Left forelimb (tissue), 1 donor: Measurements from ENCODE around the gene MED22.

Experiments used
- DNase-seq: peaks from one replicate; pipeline ENCODE4 v3.0.0-alpha.2; 2018; ENCODE audit warnings: low spot score

The MED22 gene

DNA sequence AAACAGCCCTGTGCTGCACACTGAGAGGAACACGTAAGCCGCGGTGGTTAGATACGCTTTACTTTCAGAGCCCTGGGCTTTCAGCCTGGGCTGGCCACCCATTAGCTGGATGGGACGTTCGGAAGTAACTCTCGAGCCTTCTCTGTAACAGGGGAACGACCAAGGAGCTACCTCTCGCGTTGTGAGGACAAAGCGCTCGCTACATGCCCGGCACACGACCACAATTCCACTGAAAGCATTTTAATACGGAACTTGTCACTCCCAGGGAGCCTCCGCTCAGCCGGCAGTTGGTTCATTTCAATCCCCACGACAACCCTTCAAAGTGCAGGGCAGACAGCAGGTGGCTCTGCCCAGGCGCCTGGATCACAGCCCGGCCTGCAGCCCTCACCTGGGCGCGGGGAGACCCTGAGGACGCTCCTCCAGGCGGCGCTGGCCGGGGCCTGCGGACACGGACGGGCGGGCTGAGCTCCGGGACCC is 8.0 kb upstream of the MED22 start:
- no peak for DNase-seq

DNA sequence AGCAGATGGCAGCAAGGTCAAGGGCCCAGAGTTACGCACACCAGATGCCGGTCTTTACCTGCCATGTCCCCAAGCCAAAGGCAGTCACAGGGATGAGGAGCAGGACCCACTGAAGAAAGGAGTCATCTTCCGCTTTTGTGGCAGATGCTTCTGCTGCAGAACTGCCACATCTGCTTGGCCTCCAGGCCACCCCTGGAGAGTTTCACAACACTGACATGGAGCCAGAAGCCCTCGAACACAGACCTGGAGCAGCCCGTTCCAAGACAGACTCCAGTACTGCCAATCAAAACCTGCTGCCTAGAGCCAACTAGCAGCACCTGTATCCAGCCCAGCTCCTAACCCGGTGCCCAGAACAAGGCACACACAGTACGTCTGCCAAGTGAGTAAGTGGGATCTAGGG is 6.8 kb upstream of the MED22 start:
- DNase-seq, result no peak

DNA sequence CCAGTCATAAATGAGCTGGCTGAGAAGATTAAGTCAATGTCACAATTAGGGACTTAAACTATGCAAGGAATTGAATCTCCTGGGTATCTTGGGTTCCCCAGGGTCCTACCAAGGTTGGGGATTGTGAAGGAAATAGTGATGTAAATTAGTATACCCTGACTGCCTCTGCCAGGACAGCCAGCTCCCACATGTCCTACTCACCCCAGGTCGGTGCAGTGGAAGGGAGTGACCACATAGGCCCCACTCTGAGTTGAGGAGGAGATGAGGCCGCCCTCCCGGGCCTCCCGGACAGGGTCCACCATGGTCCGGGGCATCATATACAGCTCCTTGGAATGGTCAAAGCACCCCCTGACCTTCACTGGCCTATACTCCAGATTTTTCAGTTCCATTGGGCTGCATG is 5.6 kb upstream of the MED22 start:
- DNase-seq, result no peak

DNA sequence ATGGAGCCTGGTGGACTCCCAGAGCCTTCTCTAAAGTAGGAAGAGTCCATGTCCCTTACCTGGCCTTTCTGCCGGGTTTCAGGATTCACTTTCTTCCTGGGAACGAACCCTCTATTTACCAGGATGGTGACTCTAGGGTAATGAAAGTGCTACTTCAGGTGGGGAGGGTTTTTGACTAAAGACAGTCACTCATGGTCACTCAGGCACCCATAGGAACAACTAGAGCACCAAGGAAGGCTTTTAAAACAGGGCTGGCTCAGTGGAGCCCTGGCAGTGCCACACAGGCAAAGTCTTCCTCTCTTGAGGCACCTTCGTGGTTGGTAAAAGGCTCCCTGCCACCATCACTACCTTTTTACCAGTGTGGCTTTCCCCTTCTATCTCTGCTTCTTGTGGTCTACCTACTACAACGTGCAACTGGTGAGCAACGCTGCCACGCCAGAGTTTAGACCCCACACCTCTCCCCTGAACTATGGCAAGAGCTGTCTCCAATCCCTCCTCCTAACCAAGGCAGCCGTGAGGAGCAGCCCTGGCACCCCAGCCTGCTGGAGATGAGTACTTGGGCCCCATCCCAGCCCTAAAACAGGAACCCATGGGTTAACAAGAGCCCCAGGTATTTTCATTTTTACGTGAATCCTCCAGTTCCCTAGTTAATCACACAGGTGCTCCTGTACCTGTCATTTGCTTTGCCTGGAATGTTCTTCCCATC is 4.9 kb upstream of the MED22 start:
- no peak for DNase-seq

DNA sequence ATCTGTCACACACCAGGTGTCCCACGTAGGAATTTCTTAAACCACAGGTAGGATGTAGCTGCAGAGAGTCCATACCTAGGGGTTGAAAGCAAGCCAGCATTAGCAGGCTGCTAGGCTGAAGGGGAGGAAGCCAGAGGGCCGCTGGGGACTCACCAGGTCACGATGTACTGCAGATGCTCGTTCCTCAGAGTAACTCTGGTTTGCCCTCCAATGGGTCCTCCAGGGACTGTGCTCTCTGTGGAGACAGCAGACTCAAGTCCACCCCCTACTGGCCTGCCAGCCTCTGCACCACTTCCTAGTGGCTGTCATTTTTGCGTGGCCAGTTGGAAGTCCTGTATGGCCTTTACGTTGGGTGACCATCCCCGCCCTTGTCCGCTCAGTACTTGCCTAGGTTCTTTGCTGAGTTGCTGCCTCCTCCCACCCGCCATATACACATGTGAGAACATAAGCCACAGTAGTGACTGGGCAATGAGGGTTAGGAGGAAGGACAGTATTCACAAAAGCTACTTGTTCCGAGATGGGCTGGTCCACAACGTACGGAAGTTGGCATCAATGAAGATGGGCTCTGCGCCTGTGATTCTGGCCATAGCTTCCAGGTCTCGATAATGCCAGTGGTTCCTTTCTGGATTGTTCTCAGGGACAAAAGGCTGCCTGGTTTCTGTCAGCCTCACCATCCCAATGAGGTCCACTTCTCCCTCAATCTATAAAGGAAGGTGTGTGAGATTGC is 4.1 kb upstream of the MED22 start:
- DNase-seq, result no peak

DNA sequence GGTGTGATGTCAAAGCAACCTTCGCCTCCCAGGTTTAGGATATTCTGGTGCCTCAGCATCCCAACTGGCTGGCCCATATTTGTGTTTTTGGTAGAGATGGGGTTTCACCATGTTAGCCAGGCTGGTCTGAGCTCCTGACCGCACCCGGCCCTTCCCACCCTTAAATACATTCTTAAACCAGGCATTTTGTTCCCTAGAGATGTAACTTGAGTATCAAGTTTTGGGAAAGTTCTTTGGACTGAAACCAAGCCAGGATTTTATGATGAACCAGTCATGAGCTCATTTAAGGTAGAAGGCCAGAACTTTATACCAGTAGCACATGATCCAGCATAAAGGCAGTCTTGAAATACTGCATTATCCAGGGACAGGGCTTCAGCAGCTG is 3.6 kb upstream of the MED22 start:
- DNase-seq, result no peak

DNA sequence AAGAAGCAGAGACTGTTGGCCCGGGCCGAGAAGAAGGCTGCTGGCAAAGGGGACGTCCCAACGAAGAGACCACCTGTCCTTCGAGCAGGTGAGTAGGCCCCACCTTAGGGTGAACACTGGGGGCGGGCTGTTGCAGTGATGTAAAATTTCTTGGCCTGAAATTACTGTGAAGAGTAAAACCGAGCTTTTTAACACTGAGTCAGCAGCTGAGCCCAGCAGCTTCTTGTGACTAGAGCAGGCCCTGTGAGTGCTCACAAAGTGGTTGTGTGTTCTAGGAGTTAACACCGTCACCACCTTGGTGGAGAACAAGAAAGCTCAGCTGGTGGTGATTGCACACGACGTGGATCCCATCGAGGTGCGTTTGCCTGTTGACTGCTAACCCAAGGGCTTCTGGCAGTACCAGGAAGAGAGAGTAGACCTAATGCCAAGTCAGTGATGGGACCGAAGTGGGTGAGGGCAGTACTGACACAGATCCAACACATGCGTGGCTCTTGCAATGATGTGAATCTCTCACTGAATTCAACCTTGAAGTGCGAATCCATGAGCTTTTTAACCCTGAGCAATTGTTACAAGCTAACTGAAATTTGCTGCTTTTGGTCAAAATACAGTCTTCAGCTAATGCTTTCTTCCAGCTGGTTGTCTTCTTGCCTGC is 2.2 kb upstream of the MED22 start:
- DNase-seq, result no peak

DNA sequence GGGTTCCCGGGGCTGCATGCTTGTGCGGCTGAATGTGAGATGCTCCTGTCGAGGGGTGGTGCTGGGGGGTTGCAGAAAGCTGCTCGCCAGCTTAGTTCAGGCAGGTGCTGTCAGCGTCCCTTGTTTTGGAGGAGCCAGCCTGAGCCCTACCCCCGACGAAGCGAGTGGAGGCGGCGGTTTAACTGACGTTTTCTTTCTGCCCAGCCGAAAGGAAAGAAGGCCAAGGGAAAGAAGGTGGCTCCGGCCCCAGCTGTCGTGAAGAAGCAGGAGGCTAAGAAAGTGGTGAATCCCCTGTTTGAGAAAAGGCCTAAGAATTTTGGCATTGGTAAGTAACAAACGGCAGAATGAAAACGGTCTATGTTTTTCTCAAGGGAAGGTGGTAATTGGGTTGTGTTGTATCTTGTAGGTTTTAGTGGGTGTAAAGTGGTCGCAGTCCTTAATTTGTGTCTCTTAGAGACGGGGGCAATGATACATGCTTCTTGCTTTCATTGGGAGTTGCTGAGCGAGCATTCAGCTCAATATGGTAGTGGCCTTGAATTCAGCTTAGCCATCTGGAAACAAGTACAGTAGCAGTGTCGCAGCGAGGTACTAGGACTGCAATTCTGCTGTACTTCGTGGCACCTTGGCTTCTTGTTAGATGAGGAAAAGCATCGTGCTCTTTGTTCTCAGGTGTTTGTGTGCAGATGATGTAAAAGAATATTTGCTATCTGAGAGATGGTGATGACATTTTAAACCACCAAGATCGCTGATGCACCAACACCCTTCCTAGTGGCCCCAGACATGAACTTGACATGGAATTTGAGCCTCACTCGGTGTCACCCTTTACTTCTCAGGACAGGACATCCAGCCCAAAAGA is 1.0 kb upstream of the MED22 start:
- DNase-seq, result no peak

DNA sequence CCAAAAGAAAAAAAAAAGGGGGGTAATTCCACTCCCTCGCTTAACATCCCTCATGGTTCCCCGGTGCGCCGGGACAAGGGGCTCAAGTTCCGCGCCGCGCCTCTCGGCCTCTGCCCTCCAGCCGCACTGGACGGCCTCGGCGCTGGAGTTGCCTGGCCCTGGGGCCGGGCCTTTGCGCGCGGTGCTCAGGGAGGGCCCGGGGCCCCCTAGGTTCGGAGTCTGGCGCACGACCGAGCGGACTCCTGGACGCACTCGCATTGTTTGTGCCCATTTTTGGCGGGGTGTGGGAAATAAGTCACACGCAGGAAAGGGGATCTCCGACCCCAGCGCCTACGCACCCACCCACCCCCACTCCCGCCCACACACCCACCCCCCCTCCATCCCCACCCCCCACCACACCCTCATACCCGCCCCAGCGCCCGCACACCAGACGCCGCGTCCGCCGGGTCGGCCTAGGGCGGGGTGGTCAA is 381 bp downstream of the MED22 start:
- no peak for DNase-seq

DNA sequence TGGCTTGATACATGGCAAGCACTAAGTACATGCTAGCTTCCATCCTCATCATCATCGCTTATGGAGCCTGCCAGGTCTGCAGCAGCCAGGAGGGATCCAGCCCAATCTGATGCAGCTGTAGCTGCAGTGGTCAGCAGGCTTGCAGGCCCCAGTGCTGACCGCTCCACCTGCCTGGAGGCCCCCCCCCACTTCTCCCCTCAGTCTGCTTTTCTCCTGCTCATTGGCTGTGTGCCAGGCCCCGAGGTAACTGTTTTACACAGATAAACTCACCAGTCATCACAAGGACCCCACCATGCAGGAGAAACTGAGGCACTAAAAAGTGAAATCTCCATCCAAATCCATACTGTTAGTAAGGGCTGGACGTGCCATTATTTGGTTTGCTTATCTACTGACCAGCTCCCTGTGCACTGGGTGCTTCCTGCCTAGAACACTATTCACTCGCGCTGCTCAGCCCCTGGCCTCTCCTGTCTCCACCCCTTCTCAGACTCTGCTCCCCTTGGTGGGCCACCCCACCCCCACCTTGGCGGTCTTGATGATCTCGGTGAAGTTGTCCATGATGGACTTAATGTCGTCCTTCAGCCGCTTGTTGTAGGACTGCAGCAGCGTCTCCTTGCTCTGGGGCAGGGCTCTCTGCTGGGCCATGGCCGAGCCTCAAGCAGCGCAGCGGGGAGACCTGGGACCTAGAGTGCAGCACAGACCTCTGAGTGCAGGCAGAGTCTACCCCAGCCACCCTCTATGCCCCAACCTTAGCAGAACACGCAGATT is 1.7 kb downstream of the MED22 start:
- no peak for DNase-seq

DNA sequence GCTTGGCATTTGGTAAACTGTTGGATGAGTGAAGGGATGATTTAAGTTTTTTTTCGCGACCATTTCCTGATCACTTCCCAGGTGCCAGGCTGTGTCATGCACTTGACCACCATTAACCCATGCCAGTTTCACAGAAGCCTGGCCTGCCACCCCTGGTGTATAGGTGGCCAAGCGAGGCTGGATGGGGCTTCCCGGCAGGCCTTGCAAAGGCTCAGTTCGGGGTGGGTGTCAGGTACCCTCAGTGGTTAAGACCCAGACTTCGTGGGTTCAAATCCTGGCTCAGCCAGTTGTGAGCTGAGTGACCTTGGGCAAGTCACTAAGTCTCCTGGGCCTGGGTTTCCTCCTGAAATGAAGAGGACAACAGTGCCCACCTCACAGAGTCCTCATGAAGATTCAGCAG is 2.3 kb downstream of the MED22 start:
- no peak for DNase-seq

DNA sequence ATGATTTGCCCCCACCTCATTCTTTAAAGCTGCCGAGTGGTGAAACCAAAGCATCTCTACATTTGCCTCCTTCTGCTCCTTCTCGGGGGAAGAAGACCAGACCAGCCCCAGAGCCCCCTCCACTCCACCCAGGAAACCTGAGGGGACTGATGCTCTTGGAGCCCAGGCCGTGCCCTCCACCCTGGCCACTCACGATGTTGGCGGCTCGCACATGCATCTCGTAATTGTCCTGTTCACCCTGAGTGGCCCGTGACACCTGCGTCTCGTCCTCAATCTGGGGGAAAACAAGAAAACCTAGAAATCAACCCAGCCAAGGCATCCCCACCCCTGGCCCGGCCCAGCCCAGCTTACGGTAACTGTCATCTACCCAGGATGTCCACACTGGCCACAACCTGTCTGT is 3.0 kb downstream of the MED22 start:
- DNase-seq, result no peak

DNA sequence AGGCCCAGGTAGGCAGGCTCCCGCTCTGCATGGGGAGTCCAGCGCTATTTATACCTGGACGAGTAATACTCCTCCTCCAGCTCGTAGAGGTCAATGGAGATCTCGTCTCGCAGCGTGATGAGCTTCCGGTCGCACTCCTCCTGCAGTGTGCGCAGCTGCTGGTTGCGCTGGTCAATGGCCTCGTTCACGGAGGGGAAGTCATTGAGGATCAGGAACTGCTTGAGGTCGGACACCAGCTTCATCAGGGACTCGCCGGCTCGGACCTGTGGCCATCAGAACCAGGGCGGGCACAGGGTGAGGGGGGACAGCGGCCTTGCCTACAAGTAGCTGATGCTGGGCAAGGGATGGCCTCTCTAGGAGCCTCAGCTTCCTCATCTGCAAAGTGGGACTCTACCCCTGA is 3.9 kb downstream of the MED22 start:
- DNase-seq, result no peak

DNA sequence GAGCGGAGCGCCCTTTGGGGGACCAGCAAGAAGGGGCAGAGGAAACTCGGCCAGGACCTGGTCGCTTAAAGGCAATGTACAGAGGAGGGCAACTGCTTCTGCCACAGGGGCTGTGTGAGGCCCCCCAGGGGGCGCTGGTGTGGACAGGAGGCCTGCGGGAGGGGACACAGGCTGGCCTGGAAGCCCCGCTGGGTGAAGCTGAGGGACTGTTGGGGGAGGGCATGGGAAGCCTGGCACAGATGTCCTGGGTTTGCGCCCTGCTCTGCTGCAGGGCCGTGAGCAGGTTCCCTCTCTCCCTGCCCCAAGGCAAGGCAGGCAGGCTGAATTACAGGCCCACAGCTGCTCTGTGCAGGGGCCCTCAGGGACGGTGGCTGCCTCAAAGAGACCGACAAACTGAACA is 5.4 kb downstream of the MED22 start:
- DNase-seq, result no peak

DNA sequence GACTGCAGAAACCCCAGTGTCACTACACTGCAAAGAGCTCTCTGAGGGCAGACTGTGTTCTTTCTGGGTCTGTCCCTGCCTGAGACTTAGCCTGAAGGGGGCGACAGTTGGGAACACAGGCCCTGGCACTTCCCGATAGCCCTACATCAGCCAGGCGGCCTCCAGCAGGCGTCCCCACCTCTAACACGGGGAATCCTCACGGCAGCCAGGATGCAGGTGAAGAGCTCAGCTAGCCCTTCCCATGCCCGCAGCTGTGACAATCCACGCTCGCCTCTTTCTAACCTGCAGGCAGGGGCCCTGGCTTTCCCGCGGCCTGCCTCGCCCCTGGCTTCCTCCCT is 5.9 kb downstream of the MED22 start:
- DNase-seq, result no peak

DNA sequence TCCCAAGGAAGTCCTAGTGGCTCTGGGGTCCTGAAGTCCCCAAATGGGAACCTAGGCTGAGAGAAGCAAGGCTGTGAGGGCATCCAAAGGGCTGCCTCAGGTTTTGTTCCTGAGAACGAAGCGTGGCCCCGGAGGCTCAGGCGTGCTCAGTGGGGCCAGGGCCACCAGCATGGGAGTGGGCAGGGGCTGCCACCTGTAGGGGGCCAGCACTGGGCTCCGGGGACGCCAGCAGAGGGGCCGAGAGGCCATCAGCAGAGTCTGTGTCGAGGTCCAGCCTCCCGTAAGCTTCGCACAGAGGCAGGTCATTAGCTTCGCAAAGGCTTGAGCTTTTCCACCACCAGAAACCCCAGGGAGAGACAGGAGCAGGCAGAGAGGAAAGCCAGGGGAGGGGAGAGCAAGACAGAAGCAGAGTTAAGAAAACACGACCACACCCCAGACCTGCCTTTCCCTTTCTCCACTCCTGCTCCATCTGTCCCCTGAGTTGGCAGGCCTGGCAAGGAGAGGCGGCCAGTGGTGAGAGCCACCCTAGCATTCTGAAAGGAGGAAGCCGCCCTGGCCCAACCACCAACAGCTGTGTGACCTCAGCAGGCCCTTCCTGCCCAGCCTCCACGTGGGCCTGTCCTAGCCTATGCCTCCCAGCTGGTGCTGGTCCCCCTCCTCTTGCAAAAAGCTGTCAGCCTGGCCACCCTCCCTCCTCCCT is 6.4 kb downstream of the MED22 start:
- DNase-seq, result no peak

DNA sequence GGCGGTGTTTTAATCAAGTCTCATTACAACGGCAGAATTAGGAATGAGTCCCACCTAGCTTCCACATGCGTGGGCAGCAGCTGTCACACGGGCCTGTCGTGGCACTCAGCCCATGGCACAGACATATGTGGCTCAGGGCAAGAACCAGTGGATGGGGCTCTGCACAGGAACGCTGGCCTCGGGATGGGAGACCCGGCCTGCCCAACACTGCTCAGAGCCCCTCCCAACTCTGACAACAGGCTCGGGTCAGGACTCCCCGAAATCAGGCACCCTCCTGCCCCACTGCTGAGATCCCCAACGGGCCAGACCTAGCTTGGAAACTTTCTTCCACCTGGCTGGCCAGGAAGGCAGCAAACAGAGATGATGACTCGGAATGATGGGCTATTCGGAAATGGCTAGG is 7.0 kb downstream of the MED22 start:
- DNase-seq, result no peak

DNA sequence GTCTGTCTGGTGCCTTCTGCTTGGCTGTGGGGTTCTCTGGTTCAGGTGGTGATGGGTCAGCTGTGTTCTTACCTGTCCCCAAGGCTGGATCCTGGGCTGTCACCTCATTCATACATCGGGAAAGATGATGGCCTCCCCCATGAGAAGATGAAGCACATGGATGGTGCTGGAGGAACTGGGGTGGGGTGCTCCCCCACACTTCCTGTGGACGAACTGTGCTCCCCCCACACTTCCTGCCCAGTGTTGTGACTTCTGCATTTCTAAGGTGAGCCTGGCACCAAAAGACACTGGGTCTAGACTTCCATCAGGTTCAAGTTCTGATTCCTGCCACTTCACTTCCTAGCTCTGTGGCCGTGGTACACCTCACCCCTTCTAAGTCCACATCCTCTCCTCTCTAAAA is 7.7 kb downstream of the MED22 start:
- no peak for DNase-seq

DNA sequence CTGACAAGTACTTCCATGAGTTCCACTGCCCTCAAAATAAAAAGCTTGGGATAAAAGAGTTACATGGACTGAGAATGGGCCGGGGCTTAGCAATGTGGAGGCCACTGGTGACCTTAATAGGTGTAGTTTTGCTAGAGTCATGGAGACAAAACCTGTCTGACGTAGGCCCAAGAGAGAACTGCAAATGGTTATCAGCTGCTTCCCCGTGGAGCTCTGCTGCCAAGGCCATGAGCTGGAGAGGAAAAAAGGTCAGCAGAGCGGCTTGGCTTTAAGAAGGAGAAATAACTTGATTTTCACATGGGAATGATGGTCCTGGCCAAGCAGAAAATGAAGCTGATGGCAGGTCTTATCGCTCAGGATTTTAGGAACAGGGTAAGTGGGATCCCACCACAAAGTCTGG is 8.3 kb downstream of the MED22 start:
- no peak for DNase-seq

DNA sequence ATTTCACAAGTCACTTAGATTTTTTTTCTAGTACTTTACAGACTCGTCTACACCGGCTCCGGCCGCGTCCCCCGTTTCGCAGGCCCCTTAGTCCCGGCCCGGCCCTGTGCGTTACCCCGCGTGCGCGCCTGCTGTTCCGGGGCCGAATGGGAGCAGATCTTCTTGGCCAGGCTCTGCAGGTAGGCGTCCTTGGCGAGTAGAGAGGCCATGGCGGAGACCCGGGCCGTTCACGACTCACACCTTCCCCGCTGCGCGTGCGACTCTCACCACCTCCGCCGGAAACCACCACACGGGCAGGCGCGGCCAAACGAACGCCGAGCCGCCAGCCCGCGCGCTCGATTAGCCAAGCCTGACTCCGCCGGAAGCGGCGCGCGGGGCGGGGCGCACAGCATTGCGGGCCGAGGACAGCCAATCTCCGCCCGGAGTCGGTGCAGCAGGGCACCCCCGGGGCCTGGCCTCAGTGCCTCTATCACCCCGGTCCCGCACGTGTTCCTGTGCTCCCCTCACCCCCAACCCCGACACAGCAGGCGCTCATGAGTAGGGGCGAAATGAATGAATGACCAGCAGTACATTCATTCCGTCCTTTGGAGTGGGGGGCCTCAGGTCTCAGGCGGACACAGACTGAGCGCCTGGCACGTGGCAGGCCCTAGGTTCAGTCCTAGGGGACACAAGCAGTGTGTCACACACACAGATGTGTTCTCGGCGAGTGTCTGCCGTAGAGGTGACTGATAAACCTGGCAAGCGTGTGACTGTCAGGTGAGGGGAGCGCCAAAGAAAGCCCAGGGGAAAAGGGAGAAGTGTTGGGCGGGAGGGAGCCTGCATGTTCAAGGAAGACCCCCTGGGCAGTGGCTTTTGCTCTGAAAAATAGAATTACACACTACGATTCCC is 11.8 kb downstream of the MED22 start, which contains the start of gene SURF6:
Gene SURF6, minus strand, starts transcription at position 265 of the 888 bp plus-strand sequence. Its CDS starts 56 bp downstream, at position 209.
- DNase-seq, result peak; percentile 93
